Thyroid gland (tissue), 4 donors: ENCODE measurements around the gene GPS1.

ENCODE experiments used
- POLR2A ChIP-seq, 2 donors: fragments of 450-650 bp; IDR thresholded peaks; one replicate each; pipeline ENCODE4 v1.6.1; 2017; ENCODE audit warnings: antibody characterized with exemption in 2 of 2, mild to moderate bottlenecking in 2 of 2, moderate library complexity in 1 of 2
- TF ChIP-seq, protein P1 (sequence below), 6 experiments: fragments of 200-600 bp in 3 of 6; fragments of 450-650 bp in 3 of 6; sonication (generic) in 3 of 6; IDR thresholded peaks; one replicate each; pipeline ENCODE4 v1.5.1; 2016 to 2019; ENCODE audit warnings: antibody characterized with exemption in 6 of 6, mild to moderate bottlenecking in 2 of 6, inconsistent platforms in 1 of 6, moderate library complexity in 1 of 6

DNA sequence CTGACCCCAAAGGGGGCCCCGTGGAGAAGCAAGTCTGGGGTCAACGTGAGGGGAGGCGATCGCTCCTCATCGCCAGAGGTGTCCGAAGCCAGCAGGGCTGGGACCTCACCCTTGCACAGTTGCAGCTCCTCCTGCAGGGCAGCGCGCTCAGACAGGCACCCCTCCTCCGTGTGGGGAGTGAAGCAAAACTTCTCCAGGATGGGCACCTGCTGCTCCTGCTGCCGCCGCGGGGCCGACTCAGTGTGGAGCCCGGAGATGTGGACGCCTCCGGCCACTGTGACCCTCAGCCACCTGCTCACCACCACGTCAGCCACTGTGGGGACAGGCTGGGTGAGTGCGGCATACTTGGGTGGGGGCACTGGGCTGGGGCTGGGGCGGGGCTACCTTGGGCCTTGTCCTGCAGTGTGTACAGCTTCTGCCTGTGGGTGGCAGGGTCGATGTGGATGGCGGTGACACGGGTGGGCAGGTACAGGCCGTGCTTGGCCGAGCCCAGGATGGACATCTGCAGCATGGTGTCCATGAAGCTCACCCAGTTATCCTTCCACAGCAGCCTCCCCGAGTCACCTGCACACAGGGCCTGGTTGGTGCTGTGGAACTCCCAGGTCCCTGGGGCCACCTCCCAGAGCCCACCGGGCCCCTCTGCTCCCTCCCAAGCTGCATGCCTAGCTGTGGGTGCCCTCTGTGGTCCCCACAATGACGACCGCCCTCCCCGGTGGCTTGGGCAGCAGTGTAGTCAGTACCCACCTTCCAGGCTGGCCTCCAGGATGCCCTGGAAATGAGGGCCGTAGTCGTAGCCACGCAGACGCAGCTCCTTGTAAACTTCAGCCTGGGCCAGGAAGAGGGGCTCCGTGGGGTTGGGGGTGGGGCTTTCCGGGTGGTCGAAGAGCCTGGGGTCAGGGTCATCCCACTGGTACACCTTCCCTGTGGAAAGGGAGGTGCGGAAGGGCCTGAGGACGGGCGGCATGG is 35.5 kb downstream of the GPS1 start:
- TF ChIP-seq POLR2A (IDR thresholded peaks at IDR 0.05) = no peak
- TF ChIP-seq, protein P1, sequence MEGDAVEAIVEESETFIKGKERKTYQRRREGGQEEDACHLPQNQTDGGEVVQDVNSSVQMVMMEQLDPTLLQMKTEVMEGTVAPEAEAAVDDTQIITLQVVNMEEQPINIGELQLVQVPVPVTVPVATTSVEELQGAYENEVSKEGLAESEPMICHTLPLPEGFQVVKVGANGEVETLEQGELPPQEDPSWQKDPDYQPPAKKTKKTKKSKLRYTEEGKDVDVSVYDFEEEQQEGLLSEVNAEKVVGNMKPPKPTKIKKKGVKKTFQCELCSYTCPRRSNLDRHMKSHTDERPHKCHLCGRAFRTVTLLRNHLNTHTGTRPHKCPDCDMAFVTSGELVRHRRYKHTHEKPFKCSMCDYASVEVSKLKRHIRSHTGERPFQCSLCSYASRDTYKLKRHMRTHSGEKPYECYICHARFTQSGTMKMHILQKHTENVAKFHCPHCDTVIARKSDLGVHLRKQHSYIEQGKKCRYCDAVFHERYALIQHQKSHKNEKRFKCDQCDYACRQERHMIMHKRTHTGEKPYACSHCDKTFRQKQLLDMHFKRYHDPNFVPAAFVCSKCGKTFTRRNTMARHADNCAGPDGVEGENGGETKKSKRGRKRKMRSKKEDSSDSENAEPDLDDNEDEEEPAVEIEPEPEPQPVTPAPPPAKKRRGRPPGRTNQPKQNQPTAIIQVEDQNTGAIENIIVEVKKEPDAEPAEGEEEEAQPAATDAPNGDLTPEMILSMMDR (IDR thresholded peaks at IDR 0.05) = no peak
